DMS53 (cell line): ENCODE results near the gene SPOPL.

Source experiments
- DNase-seq: peaks from one replicate; lab custom pipeline; 2025; lab: John Stamatoyannopoulos, UW

SPOPL gene

DNA sequence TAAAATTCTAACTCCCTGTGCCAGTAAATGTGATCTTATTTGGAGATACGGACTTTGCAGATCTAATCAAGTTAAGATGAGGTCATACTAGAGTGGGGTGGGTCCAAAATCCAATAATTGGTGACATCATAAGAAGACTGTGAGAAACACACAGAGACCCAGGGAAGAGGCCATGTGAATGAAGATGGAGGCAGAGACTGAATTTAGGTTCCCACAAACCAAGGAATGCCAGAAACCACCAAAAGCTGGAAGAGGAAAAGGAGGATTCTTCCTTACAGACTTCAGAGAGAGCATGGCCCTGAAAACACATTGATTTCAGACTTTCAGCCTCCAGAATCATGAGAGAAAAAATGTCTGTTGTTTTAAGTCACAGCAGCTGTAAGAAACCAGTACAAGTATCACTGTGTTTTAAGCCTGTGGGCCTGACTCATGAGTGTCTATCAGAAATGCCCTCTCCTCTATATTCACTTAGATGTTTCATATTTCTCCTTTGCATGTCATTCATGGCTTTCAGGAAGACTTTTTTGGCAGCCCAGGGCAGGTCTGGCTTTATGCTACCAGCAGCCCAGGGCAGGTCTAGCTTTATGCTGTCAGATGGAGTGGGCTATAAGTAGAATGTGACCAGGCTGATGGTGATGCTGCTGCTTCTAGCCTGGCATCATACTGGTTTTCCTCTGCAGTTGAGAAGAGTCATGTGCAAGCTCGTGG is 100.0 kb downstream of the SPOPL start:
- DNase-seq: no peak

- peak; percentile 34 for DNase-seq
Observed at GRCh38 chr2:138602166-138602460, 100.5 kb downstream of the SPOPL start.

- DNase-seq: no peak
Observed at GRCh38 chr2:138607746-138608145, 106.2 kb downstream of the SPOPL start.

GRCh38 chr2:138609446-138609845 is 107.9 kb downstream of the SPOPL start:
- DNase-seq: no peak

DNA sequence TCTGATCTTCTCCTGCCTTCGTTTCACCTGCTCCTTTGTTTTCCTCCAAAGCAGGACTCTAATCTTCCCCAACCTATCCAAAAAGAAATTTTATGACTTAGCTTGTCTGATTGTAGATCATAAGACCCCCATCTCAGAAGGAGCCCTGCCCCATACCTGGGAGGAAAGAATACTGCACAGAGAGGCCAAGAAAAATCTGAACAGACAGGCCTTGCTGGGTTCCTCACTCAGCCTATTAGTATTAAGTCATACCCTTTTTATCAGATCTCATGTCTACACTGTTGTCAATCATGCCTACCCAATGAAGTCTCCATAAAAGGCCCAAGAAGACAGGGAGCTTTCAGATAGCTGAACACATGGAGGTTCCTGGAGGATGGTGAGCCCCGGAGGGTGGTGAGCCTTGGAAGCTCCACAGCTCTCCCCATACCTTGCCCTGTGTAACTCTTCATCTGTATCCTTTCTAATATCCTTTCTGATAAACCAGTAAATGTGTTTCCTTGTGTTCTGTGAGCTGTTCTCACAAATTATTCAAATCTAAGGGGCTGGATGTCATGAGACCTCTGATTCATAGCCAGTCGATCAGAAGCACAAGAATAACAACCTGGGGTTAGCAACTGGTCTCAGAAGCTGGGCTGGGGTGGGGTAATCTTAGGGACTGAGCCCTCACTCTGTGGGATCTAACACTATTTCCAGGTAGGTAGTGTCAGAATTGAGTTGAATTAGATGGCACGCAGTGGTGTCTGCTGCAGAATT is 108.8 kb downstream of the SPOPL start:
- no peak for DNase-seq

- no peak for DNase-seq
Observed at GRCh38 chr2:138615257-138615656, 113.7 kb downstream of the SPOPL start.

DNA sequence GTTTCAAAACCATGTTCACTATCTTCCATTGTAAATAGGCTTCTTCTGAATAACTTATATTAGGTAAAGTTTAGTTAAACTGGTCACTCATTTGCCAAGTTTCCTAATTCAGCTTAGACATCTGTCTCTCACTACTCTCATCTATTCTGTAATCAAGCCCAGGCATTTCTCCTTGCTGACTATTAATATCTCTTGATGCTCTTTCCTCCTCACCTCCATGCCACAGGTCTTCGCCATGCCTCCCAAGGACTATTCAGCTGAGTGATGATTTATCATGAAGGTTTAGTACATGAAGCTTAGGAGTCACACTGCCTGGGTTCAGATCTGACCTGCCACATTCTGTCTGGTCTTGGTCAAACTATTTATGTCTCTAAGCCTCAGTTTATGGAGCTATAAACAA is 115.5 kb downstream of the SPOPL start:
- no peak for DNase-seq

GRCh38 chr2:138618971-138619370 is 117.4 kb downstream of the SPOPL start:
- no peak for DNase-seq

DNA sequence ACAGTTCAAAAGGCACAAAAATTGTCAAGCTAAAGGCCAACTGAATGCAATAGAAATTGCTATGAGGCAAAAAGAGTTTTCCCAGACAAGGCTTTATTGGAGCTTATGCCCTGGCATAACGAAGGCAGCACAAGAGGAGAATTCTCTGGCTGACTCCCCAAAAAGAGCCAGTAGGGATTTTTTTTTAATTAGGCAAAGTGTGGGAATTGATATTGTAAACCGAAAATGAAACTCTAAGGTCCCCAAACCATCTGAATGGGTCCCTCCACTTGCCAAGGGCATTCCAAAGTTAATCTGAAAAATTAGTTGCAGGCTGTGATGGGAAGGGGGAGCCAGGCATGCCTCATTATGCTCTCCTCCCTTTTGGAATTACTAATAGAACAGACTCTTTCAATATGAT is 118.9 kb downstream of the SPOPL start:
- DNase-seq: no peak

DNA sequence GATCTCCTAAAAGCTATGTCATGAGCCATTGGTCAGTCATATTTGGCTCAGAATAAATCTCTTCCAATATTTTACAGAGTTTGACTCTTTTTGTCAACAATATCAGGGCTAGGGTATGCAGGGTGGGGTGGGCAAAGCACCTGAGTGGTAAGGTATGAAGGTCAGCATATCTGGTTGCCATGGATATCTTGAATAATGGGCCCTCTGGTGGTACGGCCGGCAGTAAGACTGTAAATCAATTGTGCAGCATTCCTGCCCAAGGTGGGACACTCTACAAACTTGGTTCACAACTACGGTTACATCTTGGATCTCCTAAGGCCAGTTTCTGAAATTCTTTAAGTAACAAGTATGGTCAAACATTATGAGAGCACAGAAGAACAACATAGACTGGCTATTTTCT is 119.6 kb downstream of the SPOPL start:
- no peak for DNase-seq

GRCh38 chr2:138622613-138623012 is 121.0 kb downstream of the SPOPL start:
- DNase-seq: no peak
